ENCODE measurements around the gene EIF4A3.

DNA sequence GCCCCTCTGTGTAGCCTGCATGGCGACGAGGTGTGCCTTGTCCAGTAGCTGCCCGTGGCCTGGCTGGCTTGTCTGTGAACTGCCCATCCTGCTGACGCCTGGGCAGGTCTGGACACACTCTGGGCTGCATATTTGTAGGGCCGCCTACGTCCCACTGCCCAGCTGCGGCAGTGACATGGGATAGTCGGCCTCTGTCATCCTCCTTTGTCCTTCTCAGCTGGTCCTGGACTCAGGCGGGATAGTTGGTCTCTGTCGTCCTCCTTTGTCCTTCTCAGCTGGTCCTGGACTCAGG lies 37.4 kb upstream of the EIF4A3 start:
- TF ChIP-seq, protein P1, sequence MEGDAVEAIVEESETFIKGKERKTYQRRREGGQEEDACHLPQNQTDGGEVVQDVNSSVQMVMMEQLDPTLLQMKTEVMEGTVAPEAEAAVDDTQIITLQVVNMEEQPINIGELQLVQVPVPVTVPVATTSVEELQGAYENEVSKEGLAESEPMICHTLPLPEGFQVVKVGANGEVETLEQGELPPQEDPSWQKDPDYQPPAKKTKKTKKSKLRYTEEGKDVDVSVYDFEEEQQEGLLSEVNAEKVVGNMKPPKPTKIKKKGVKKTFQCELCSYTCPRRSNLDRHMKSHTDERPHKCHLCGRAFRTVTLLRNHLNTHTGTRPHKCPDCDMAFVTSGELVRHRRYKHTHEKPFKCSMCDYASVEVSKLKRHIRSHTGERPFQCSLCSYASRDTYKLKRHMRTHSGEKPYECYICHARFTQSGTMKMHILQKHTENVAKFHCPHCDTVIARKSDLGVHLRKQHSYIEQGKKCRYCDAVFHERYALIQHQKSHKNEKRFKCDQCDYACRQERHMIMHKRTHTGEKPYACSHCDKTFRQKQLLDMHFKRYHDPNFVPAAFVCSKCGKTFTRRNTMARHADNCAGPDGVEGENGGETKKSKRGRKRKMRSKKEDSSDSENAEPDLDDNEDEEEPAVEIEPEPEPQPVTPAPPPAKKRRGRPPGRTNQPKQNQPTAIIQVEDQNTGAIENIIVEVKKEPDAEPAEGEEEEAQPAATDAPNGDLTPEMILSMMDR (optimal IDR thresholded peaks at IDR 0.05 in 1 of 3, IDR thresholded peaks at IDR 0.05 in 1 of 3, conservative IDR thresholded peaks at IDR 0.05 in 1 of 3; ENCODE audit: extremely low read depth in 1 of 3, insufficient read depth in 2 of 3, low read length in 3 of 3): no peak
- TF ChIP-seq EZH2 (IDR thresholded peaks at IDR 0.05; ENCODE audit: low read length): no peak

Measured in keratinocyte (primary cell).